Measurements from ENCODE around the gene NEK5.
"Not testable (repeated sequence)": the region's sequence is repeated elsewhere in the genome, so short reads cannot be mapped to it uniquely, and the experiment has no call there.

The NEK5 gene, protein sequence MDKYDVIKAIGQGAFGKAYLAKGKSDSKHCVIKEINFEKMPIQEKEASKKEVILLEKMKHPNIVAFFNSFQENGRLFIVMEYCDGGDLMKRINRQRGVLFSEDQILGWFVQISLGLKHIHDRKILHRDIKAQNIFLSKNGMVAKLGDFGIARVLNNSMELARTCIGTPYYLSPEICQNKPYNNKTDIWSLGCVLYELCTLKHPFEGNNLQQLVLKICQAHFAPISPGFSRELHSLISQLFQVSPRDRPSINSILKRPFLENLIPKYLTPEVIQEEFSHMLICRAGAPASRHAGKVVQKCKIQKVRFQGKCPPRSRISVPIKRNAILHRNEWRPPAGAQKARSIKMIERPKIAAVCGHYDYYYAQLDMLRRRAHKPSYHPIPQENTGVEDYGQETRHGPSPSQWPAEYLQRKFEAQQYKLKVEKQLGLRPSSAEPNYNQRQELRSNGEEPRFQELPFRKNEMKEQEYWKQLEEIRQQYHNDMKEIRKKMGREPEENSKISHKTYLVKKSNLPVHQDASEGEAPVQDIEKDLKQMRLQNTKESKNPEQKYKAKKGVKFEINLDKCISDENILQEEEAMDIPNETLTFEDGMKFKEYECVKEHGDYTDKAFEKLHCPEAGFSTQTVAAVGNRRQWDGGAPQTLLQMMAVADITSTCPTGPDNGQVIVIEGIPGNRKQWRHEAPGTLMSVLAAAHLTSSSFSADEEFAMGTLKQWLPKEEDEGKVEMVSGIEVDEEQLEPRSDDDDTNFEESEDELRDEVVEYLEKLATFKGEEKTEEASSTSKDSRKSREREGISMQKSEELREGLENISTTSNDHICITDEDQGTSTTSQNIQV

DNA sequence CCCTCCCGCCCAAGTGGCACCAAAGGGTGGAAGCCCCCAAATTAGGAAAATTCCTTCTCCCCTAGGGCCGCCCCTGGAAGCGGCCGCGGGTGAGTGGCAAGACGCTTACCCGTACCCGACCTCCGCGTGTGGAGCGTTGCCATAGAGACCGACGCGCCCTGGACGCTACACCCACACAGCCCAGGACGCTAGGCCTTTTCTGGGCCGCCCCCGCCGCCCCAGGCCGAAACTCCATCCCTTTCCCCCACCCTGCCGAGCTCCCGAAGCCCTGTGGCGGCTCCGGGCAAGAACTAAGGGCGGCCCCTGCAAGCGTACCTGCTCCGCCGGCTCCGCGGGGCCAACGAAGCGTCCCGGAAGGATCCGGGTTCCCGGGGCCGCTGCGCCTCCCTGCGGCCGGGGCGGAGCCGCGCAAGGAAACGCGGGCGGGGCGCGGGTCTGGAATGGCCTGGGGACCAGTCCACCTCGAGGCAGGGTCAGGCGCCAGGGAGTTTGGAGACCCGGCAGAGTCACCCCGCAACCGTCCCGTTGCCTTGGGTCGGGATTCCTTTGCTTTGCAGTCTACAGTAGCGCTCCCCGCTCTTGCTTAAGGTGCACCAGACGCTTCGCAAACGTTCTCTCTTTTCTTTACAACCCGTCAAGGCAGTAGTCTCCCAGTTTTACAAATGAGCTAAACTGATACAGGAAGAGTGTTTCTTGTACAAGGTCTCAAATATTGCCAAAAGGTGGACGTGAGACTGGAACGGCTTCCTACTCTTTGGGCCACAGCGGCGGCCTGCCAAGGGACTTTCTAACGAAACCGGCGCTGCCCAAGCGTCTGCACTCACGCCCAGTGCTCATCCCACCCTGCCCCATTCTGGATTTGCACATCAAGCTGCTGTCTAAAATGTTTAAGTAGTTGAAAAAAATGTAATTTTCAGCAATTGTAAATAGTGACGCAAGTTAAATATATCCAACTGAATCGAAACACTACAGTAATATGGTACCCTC, at the start of gene NEK5:
TSS of gene NEK5 (minus strand) at position 360 of the 987 bp plus-strand sequence. CDS start 1,591 bp downstream, outside the sequence.
- DNase-seq = peak; percentile 19 to 70 (median 41)

DNA sequence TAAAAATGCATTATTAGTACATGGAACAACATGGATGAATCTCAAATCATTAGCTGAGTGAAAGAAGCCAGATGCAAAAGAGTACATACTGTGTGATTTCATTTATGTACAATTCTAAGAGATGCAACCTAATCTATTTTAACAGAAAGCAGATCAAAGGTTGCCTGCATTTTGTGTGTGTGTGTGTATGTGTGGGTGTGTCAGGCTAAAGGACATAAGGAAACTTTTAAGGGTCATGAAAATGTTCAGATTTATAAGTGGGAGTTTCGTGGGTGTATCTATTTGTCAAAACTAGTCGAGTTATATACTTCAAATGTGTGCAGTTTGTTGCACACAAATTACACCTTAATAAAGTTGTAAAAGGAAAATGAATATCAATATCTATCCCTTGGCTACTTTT, 48.4 kb upstream of the NEK5 start:
- DNase-seq = no peak

DNA sequence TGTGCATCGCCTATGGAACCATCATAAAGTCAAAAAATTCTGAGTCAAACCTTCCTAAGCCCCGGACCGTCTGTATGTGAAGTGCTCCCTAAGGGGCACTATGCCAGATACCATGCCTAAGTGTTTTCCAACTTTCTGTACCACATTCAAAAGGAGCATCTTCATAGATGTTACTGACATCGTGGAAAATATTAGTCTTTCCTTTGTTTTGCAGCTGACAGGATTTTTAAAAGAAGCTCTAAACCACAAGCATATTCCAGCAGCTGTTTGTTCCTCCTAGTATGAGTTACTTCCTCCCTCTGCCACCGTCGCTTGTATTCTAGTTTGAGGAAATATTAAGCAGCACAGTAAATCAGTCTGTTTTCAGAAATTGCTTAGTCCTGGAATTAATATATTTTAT, 45.1 kb upstream of the NEK5 start:
- DNase-seq = not testable (repeated sequence)

DNA sequence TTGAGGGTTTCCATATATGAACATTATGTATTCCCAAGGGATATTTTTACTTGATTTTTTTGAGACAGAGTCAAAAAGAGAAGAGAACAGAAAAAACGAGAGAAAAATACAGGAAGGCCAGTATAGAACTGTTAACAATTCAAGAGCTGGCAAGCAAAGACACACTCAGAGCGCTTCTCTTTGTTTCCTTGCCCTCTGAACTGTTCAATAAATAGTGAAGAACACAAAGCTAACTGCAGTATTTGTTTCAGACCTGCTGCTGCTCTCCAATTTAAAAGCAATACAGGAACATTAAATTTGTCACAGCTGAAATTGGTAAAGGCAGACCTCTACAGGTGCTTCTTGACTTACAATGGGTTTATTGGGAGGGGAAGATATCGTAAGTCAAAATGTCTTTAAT, 44.5 kb upstream of the NEK5 start:
- DNase-seq = no peak

DNA sequence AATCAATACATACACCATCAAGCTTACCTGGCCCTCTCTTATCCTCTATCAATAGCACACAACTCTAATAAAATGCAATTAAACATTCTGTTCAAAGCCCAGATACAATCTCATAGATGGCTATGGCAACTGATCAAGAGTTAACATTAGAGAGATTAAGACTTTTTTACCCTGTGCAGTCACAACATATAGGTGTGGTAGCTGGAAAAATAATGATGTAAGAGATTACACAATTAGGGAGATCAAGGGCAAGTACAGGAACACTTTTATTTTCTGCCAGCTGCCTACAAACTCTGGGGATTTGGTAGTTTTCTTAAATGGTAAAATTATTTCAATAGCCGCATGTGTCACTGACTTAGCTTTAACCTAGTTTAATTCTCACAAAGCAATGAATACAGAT, 42.8 kb upstream of the NEK5 start:
- DNase-seq = not testable (repeated sequence)

DNA sequence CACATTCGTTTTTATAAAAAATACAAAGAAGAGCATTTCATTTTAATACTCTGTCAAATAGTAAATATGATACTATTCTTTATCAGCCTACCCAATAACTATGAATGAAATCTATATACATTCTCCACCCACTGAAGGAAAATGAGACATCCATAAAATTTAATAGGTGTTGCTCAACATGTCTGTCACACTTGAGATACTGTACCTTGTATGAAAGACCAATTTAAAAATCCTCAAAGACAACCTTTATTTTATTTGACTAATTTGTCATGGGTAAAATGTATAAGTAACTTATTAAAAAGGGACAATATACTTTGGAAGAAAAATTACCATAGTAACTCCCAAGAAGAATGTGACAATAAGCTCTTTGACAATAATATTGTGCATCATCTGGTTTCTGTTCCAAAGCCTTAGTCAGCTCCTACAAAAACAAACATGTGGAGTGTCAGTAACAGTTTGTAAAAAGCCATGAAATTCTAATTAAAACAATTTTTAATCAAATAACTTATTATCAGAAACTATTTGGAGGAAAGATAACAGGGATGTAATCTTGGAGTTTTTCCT, 42.0 kb upstream of the NEK5 start:
- DNase-seq = not testable (repeated sequence)

DNA sequence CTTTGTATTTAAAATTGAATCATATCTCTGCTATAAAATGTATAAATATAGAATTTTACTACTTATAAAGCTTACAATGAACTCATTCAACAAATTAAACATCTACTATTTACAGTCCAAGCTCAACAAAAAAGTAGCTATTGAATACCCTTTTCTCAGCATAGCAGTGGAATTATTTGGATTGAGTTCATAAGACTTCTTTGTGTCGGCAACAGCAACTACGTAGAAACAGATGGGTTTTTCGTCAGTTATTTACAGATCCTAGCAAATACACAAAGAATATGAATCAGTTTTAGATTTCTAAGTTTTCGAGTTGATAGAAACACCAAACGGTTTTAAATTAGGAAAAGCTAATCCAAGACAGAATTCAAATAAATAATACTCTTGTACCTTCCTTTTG, 41.0 kb upstream of the NEK5 start:
- DNase-seq = no peak

DNA sequence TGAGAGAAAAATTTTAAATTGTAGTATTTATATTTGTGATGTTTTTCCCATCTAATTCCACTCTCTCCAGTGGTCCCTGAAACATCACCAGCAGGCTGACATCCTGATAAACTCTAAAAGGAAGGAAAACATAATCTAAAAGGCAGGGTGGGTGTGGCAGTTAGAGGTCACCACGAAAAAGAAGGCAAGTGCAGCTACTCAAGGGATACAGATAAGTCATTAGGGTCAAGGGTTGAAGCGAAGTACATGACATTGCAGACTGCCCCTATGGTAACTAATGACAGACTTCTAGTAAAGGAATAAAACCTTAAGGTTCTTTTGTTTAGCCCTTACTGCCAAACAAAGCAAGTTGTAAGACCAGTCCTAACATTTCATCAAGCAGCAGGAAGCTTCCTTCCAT, 36.5 kb upstream of the NEK5 start:
- no peak for DNase-seq

DNA sequence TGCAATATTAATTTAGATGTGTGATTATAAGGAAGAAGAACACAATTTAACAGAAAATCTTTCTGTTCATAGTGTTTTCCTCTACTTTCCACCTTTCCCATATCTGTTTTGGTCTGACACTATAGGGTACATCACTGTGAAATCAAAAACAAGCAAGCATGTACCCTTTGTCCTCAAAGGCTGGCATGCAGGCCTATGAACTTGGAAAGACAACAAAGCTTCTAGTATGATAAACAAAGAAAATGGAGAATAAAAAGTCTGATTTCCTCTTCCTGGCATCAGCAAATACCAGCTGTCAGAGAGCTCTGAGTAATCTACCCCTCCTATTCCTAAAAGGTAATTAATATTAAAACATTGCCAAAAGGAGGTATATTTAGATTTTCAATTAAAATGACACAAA, 36.1 kb upstream of the NEK5 start:
- DNase-seq = no peak

DNA sequence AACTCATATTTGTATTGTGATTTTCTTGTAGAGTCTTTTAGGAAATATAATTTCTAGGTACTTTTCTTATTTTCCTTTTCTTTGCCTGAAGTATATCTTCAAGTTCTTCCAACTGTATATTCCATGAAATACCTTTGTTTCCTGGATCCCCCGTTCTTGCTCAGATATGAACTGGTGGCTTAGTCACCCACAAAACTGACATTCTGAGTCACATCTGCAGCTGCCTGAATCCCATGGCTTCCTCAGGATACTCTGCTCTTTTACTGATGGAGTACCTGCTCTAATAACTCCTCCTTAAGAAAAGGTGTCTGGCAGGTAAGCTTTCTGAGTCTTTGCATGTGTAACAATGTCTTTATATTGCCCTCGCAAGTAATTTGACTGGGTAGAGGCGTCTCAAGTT, 35.0 kb upstream of the NEK5 start:
- not testable (repeated sequence) for DNase-seq

DNA sequence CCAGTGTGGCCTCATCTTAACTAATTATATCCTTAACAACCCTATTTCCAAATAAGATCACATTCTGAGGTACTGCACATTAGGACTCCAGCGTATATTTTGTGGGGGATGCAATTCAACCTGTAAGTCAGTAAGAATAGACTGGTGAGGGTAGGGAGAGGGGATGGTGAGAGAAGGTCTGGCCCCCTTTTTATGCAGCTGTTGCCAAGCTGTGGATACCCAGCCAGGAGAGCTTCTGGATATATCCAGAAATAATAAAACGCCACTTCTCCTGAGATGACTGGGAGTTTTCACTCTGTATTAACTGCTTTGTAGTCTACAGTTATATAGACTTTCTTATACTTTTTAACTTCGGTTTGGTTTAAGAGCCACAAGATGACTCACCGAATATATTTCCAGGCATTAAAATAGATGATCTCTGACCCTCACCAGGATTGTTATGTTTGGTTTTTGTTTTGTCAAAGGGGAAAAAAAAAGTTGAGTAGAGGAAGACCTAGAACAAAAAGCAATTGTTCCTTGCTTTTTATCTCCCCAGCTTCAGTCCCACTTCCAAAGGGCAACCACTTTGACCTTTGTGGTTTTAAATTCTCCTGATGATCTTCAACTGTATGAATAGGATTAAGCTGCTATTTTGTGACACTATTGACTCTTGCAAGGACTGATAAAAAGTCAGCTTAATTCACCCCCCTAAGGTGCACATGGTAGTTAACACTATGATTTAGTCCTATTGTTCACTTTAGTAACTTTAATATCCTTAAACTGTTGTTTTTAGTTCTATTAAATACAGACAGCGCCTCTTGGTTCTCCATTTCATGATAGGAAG, 33.6 kb upstream of the NEK5 start:
- DNase-seq = no peak

DNA sequence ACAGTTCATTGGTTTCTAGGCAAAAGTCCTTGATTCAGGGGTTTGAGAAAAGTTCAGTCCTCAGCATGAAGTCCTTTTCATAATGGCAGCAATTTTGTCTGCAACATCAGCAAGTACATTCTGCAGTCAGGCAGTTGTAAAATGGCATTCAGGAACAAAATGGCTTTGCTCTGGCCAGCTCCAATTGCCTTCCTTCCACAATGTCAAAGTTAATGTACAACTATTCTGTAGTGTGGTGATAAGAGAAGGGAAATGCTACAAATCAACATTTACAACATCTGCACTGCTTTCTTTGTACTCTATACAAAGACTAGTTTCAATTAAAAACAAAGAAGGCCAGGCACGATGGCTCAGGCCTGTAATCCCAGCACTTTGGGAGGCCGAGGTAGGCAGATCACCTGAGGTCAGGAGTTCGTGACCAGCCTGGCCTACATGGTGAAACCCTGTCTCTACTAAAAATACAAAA, 32.3 kb upstream of the NEK5 start:
- no peak for DNase-seq

DNA sequence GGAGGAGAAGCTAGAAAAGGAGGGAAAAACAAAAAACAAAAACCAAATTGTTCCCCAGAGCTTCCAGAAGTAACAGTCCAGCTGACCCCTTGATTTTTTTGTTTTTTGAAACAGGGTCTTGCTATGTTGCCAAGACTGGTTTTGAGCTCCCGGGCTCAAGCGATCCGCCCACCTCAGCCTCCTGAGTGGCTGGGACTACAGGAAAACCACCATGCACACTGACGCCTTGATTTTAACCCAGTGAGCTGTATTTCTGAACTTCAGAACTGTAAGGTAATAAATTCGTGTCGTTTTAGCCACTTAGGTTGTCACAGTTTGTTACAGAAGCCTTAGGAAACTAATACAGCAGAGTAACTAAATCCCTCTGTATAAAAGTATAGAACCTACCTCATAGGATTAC, 31.6 kb upstream of the NEK5 start:
- DNase-seq = peak in 1 of 6 experiments; percentile 18

DNA sequence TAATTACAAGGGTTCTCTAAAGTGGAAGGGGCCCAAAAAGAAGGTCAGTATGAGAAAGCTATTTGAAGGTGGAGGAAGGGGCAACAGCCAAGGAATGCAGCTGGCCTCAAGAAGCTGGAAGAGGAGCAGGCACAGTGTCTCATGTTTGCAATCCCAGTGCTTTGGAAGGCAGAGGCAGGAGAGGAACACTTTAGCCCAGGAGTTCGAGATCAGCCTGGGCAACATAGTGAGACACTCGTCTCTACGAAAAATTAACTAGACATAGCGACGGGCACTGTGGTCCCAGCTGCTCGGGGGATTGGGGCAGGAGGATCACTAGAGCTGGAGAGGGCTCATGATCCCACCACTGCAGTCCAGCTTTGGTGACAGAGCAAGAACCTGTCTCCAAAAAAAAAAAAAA, 31.2 kb upstream of the NEK5 start:
- DNase-seq = no peak

DNA sequence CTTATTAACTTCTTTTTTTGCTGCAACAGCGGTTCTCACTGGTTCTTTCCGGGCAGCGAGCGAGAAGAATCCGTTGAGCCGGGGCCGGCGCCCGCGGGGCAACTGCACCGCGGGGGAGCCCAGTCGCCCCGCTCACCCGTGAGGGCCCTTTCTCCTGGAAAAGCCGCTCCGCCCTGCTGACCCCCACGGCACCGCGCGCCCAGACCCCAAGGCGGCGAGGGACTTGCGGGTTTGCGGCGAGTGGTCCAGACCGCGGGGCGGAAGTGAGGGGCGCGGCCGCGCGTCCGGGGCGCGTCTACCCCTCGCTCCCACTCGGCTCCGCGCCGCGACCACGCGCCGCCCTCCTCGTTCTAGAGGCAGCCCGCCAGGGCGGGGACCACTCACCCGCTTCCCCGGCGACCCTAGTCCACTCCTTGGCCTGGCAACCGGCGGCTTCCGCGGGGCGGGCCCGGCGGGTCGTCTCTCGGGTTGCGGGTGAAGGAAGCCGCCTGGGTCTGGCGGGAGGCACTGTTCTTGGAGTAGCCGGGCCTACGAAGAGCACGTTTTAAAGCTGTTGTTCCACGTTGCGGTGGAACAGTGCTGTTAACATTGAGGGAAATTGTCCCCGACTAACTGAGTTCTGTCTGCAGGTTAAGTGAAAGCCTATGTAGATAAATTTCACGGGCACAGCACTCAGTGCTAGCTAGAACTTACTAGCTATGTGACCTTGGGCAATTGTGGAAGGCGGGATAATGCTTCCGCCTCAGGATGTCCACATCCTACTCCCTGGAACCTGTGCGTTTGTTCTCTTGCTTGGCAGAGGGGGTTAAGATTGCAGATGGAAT, 30.5 kb upstream of the NEK5 start, which contains the start of gene NEK3:
TSS of gene NEK3 (minus strand) at position 439 of the 824 bp plus-strand sequence. CDS start 3,406 bp downstream, outside the sequence.
- peak; percentile 24 to 72 (median 44) for DNase-seq

DNA sequence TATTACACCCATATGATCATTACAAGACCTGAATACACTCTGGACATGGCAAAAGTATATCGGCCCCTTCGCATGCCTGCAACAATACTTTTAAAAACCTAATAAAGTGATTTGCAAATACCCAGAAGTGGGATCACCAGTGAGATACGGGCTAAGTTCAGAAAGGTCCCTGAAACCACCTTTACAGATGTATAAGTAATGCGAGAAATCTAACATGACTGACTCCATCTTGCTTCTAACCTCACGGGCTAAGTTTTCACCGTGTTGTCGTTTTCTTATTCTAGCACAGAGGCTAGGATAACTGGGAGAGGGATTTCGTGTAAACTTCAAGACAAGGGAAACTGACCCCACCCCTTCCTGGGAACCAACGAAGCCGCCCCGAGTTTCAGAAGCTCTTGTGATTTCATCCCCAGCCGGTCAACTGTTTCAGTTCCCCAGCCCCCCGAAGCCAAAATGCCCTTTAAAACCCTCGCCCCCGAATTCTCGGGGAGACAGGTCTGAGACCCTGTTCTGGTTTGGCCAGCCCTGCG, 29.8 kb upstream of the NEK5 start:
- peak in 1 of 6 experiments; percentile 21 for DNase-seq

DNA sequence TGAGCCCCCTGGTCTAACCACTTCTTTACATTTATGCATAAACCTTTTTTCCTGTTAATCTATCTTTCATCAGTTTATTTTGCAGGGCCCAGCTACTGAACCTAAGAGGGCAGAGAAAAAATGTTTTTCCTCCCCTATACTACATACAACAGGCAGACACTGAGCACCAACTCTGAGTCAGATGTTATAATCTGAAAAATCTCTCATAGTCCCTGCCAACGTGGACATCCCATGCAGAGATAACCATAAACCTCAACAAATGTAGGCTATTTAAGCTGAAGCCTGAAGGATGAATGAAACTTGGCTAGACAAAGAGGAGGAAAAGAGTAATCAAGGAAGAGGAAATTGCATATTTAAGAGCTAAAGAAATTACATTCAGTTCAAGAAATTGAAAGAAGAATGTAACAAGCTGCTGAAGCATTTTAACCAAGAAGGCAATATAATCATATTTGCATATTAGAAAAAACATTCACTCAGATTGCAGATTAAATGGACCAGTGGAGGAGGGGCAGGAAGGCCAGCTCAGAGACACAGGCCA, 27.9 kb upstream of the NEK5 start:
- DNase-seq = no peak

DNA sequence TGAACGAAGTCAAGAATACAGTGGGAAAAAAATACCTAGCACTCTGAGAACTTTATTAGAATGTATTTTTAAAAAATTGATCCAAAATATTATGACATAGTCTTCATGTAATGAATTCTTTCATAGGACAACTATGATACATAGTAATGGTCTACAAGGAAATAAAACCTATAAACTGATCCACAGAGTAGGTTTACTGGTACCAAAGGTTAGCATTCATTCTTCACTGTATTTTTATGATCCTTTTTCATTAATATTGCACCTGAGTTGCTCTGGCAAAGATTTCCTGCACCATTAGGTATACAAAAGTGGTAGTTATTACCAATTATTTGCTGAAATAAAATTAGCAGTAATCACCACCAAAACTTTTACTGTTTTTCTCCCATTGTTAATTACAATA, 26.3 kb upstream of the NEK5 start:
- DNase-seq = no peak

DNA sequence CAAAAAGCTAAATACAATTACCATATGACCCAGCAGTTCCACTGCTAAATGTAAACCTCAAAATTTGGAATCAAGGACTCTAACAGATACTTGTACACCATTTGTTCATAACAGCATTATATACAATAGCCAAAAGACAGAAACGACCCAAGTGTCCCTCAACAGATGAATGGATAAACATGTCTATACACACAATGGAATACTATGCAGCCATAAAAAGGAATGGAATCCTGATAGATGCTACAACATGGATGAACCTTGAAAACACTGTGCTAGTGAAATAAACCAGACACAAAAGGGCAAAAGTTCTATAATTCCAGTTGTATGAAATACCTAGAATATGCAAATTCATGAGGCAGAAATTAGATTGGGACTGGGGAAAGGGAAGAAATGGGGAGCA, 18.4 kb upstream of the NEK5 start:
- no peak for DNase-seq

DNA sequence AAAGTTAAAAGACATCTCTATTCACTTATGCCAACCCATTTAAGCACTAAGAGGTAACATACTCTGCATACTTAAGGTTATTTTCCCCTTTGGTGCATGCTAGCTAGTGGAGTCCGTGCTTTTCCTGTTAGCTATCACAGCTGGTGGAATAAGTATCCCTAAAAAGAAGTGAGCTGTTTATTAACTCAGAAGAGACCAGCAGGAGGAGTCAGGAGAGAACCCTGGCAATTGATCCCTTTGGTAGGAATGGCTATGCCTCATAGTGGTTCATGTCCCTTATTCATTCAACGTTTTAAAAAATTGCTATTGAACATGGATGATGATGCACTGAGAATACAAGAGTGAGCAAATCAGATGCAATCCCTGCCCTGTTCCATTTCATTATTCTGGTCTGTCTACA, 12.4 kb upstream of the NEK5 start:
- no peak for DNase-seq
